ENCODE results near the gene UBFD1. TPM values are rescaled to one million over a fixed set of nuclear protein-coding genes. Genes with fewer than 3 reads are reported as not detected.

Gene UBFD1
- total RNA-seq, 2 donors from 2014 or later: 42.0 to 57.0 TPM

DNA sequence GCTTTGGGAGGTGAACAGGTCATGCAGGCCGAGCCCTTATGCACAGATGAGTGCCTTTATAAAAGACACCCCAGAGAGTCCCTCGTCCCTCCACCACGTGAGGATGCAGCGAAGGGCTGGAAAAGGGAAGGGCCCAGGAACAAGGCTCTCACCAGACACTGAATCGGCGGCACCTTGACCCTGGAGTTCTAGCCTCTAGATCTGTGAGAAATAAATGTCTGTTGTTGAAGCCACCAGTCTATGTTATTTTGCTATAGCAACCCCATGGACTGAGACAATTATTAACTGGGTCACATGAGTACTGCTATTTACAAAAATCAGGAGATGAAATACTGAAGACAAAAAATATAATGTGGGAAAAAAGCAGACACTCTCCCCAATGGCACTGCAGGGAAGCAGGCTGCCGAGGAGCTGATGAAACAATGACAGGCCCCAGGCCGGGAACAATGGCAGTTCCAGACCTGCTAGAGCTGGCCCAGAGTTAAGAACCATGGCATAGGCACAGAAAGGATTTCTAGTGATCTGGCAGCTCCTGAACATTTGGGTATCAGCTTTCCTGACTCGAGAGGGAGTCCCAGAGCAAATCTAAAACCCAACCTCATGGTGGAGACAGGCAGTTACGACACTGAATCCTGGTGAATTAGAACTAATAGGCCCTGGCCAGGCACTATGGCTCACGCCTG, 29.4 kb upstream of the UBFD1 start:
- TF ChIP-seq, protein P1, sequence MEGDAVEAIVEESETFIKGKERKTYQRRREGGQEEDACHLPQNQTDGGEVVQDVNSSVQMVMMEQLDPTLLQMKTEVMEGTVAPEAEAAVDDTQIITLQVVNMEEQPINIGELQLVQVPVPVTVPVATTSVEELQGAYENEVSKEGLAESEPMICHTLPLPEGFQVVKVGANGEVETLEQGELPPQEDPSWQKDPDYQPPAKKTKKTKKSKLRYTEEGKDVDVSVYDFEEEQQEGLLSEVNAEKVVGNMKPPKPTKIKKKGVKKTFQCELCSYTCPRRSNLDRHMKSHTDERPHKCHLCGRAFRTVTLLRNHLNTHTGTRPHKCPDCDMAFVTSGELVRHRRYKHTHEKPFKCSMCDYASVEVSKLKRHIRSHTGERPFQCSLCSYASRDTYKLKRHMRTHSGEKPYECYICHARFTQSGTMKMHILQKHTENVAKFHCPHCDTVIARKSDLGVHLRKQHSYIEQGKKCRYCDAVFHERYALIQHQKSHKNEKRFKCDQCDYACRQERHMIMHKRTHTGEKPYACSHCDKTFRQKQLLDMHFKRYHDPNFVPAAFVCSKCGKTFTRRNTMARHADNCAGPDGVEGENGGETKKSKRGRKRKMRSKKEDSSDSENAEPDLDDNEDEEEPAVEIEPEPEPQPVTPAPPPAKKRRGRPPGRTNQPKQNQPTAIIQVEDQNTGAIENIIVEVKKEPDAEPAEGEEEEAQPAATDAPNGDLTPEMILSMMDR (IDR thresholded peaks at IDR 0.05): no peak
- TF ChIP-seq POLR2A (IDR thresholded peaks at IDR 0.05): peak in 2 of 3 donors; percentile 49 to 57
- intact Hi-C loops (cut with DNase I): no loop called here

DNA sequence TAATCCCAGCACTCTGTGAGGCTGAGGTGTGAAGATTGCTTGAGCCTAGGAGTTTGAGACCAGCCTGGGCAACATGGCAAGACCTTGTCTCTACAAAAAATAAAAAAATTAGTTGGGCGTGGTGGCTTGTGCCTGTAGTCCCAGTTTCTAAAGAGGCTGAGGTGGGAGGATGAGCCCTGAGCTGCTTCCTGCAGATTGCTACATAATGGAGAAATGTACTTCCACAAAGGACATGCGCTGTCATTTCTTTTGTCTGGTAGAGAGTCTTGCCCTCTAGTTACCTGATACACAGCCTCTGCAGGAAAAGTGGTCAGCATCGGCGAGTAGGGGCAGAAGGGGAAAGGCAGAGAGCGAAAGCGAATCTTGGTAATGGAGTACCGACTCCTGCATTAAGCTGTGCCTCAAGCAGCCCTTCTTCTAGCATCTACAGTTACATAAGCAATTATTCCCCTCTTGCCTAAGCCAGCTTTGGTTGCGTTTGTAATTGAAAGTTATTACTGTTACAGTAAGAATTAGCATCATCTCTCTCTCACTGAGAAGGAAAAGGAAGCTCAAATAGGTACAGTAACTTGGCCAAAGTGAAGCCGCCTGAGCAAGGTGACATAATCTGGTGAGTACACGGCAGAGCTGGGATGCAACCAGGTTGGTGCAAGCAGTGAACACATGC, 28.8 kb upstream of the UBFD1 start:
- ATAC-seq (no peak), DNase-seq (no peak)
- 85 to 92% methylated on average over 10 of the region's 10 CpGs for WGBS, 2 donors
- Histone ChIP-seq H3K27ac (peak overlapping the region; percentile 57 to 76 (median 75)), H3K4me1 (peaks cover 28% of the 10 kb centered on the region), H3K4me3 (no peak overlapping the region), H3K27me3 (no peaks in the 10 kb centered on the region), H3K9me3 (no peaks in the 10 kb centered on the region), H3K36me3 (replicated peaks in 1 of 2; ENCODE audit: insufficient read depth in 1 of 2, low read depth in 2 of 2) (peaks cover 0 to 10% of the 10 kb centered on the region in 2 donors)
- TF ChIP-seq, protein P1 (IDR thresholded peaks at IDR 0.05): no peak
- TF ChIP-seq POLR2A (IDR thresholded peaks at IDR 0.05): no peak
- intact Hi-C loops (cut with DNase I): no loop called here

More for the DNA sequence above, 29.4 kb upstream of the UBFD1 start:
- Histone ChIP-seq H3K27me3 (no peaks in the 10 kb centered on the region), H3K27ac (peak overlapping the region; percentile 57 to 76 (median 75)), H3K36me3 (replicated peaks in 1 of 2; ENCODE audit: insufficient read depth in 1 of 2, low read depth in 2 of 2) (peaks cover 0 to 10% of the 10 kb centered on the region in 2 donors), H3K9me3 (no peaks in the 10 kb centered on the region), H3K4me3 (no peak overlapping the region), H3K4me1 (peaks cover 28% of the 10 kb centered on the region)
- DNase-seq (peak; percentile 54 to 66 (median 61)), ATAC-seq (peak; percentile 96)
- WGBS, 2 donors: 18 to 44% methylated on average over 7 to 11 of the region's 11 CpGs

DNA sequence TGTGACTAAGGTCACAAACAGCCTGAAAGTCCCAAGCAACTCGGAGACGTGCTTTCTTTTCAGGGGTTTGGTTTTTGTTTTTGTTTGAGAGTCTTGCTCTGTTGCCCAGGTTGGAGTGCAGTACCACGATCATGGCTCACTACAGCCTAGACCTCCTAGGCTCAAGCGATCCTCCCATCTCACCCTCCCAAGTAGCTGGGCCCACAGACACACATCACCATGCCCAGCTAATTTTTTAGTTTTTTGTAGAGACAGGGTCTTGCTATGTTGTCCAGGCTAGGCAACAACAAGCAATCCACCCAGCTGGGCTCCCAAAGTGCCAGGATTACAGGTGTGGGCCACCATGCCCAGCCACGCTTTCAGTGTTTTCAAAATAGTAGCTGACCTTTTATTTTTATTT, 27.5 kb upstream of the UBFD1 start:
- Histone ChIP-seq H3K4me3 (no peak overlapping the region), H3K9me3 (no peaks in the 10 kb centered on the region), H3K36me3 (replicated peaks in 1 of 2; ENCODE audit: insufficient read depth in 1 of 2, low read depth in 2 of 2) (peaks cover 0 to 18% of the 10 kb centered on the region in 2 donors), H3K4me1 (peaks cover 28% of the 10 kb centered on the region), H3K27ac (peak overlapping the region in 2 of 4 donors; percentile 3 to 76), H3K27me3 (no peaks in the 10 kb centered on the region)
- 92 to 97% methylated on average over 5 of the region's 5 CpGs for WGBS, 2 donors
- intact Hi-C loops (cut with DNase I): no loop called here
- no peak for TF ChIP-seq POLR2A (IDR thresholded peaks at IDR 0.05)
- TF ChIP-seq, protein P1 (IDR thresholded peaks at IDR 0.05): no peak
- DNase-seq (no peak), ATAC-seq (no peak)

DNA sequence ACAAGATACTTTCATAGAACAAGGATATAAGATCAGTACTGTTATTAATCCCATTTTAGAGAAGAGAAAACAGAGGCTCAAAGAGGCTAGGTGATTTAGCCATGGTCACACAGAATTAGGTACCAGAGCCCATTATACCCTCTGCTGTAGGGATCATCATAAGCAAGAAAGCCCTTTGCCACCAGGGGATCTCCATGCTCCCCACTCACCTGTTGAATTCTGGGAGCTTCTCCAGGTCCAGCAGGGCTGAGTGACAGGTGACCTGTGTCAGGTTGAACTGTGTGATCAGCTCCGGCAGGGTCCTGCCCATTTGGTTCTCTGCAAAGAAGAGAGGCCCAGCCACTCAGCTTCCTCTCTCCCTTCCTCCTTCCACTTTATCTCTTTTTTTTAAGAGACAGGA, 25.1 kb upstream of the UBFD1 start:
- Histone ChIP-seq H3K4me1 (peaks cover 22% of the 10 kb centered on the region), H3K36me3 (replicated peaks in 1 of 2; ENCODE audit: insufficient read depth in 1 of 2, low read depth in 2 of 2) (peaks cover 0 to 20% of the 10 kb centered on the region in 2 donors), H3K4me3 (no peak overlapping the region), H3K27ac (no peak overlapping the region), H3K9me3 (no peaks in the 10 kb centered on the region), H3K27me3 (no peaks in the 10 kb centered on the region)
- intact Hi-C loops (cut with DNase I): no loop called here
- DNase-seq (no peak), ATAC-seq (no peak)
- no peak for TF ChIP-seq POLR2A (IDR thresholded peaks at IDR 0.05)
- TF ChIP-seq, protein P1 (IDR thresholded peaks at IDR 0.05): no peak
- 88 to 100% methylated on average over 1 of the region's 1 CpG for WGBS, 2 donors

Data from body of pancreas (tissue), 4 donors.